Melanocyte of skin (primary cell): ENCODE data around the gene SYNGR4. TPM values are rescaled to one million over a fixed set of nuclear protein-coding genes. Genes with fewer than 3 reads are reported as not detected.

Experiments
- total RNA-seq, 2 donors: library from RNA; depleted of rRNA; stranded (reverse); fragments of >200 nt; gene quantifications; 2 replicates each; pipeline ENCODE4 v1.2.3, GENCODE V29; 2012

SYNGR4 gene
- not detected for total RNA-seq

GRCh38 chr19:48363810-48364597 lies at the start of gene SYNGR4, which contains the start of gene TMEM143:
SYNGR4 (plus strand) TSS chr19:48364367; CDS start chr19:48365843, 1,476 bp downstream.
TMEM143 (minus strand) TSS chr19:48363940; CDS start chr19:48363920, 20 bp downstream.

GRCh38 chr19:48325265-48325910 lies 38.8 kb upstream of the SYNGR4 start, which contains the start of gene EMP3:
EMP3 (plus strand) TSS chr19:48325552; CDS start chr19:48326845, 1,293 bp downstream.

GRCh38 chr19:48391100-48392005 lies 27.2 kb downstream of the SYNGR4 start, which contains the start of gene KDELR1:
KDELR1 (minus strand) TSS chr19:48391551; CDS start chr19:48391358, 193 bp downstream.

GRCh38 chr19:48393559-48394330 lies 29.6 kb downstream of the SYNGR4 start, which contains the start of gene GRIN2D:
GRIN2D (plus strand) TSS chr19:48393668; CDS start chr19:48398393, 4,725 bp downstream.

Other genes starting within 250 kb of the SYNGR4 start
- gene LIG1, start 194.0 kb upstream of the SYNGR4 start, total RNA-seq = 10 to 100 TPM; 28.6 to 72.3 TPM
- 1 to 10 TPM; 2.7 to 2.8 TPM for gene ZSWIM9, start 193.7 kb upstream of the SYNGR4 start, total RNA-seq
- 10 to 100 TPM; 15.8 to 21.0 TPM for gene CARD8, start 108.5 kb upstream of the SYNGR4 start, total RNA-seq
- 1 to 10 TPM in 1 of 2 donors, under 1 TPM in 1; 0.69 to 2.0 TPM for gene ZNF114, start 94.3 kb upstream of the SYNGR4 start, total RNA-seq
- gene EMP3, start 38.8 kb upstream of the SYNGR4 start, total RNA-seq = 100 to 1,000 TPM; 226 to 291 TPM
- gene TMEM143, start 427 bp upstream of the SYNGR4 start, total RNA-seq = 1 to 10 TPM; 3.7 to 7.2 TPM
- 10 to 100 TPM; 41.3 to 54.6 TPM for gene KDELR1, start 27.2 kb downstream of the SYNGR4 start, total RNA-seq
- gene GRIN2D, start 29.3 kb downstream of the SYNGR4 start, total RNA-seq = 1 to 10 TPM in 1 of 2 donors, under 1 TPM in 1; 0.67 to 1.0 TPM
- 10 to 100 TPM; 37.5 to 54.6 TPM for gene GRWD1, start 81.6 kb downstream of the SYNGR4 start, total RNA-seq
- gene KCNJ14, start 91.2 kb downstream of the SYNGR4 start, total RNA-seq = under 1 TPM; 0.33 to 0.34 TPM
- gene CYTH2, start 105.0 kb downstream of the SYNGR4 start, total RNA-seq = 10 to 100 TPM; 33.3 to 34.1 TPM
- under 1 TPM in 1 of 2 donors, not detected in 1; under 0.01 TPM for gene LMTK3, start 147.5 kb downstream of the SYNGR4 start, total RNA-seq
- under 1 TPM in 1 of 2 donors, not detected in 1; 0.33 TPM for gene SULT2B1, start 187.8 kb downstream of the SYNGR4 start, total RNA-seq
- not detected for gene SPACA4, start 242.4 kb downstream of the SYNGR4 start, total RNA-seq